ENCODE measurements around the gene CORIN. TPM values are rescaled to one million over a fixed set of nuclear protein-coding genes. Genes with fewer than 3 reads are reported as not detected.

CORIN gene
- total and polyA plus RNA-seq, 2 of the 4 experiments (the other 2 are of a cell fraction): 20.3 to 24.7 TPM

DNA sequence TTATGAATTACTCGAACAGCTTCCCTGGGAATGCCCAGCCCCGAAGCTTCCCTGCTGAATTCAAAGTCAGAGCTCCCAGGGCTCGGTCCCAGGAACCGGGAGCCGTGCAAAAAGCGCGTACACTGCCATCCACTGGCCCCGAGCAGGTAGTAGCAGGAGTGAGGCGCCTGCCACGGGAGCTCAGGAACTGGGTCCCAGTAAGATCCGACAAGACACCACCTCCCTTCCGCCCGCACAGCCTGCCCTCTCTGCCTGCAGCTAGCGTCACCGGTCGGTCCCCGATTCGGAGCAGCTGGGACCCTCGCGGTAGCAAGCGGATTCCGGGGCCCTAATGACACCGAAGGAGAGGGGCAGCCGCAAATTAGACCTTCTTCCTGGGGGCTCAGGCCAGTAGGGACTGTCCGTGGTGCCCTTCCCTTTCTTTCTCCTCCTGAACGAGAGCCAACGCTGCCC is 1.2 kb downstream of the CORIN start:
- Histone ChIP-seq H3K4me3 (ENCODE audit: insufficient read depth, low read depth, low read length) (peak overlapping the region; percentile 51), H2BK20ac (ENCODE audit: low read depth, low read length) (peak overlapping the region; percentile 20; the same call in 1 of the 2 replicates), H3K4me1 (ENCODE audit: control insufficient read depth, insufficient read depth, low read length) (peaks cover 12% of the 10 kb centered on the region), H3K9me1 (ENCODE audit: insufficient read depth, low read length) (peaks cover 3% of the 10 kb centered on the region; the same call in 1 of the 2 replicates), H2BK5ac (ENCODE audit: low read depth, low read length, poor library complexity, severe bottlenecking) (no peak overlapping the region), H2AFZ (replicated peaks; ENCODE audit: low read length, poor library complexity) (peak overlapping the region; percentile 95), H3K9me3 (ENCODE audit: control insufficient read depth, insufficient read depth, low read length) (no peaks in the 10 kb centered on the region), H3K79me1 (ENCODE audit: low read depth in 1 of 2, low read length in 2 of 2) (no peaks in the 10 kb centered on the region), H3K36me3 (ENCODE audit: control insufficient read depth, insufficient read depth, low read length) (no peaks in the 10 kb centered on the region), H4K5ac (ENCODE audit: low read depth, low read length) (peak overlapping the region; percentile 10), H3K14ac (replicated peaks; ENCODE audit: low read depth, low read length) (peak overlapping the region; percentile 54), H3K18ac (ENCODE audit: low read depth, low read length) (no peak overlapping the region; the same call in 1 of the 2 replicates), H4K91ac (ENCODE audit: insufficient read depth, low read depth, low read length) (peak overlapping the region; percentile 5; the same call in 1 of the 2 replicates), H3K4me2 (ENCODE audit: low read depth, low read length) (peak overlapping the region; percentile 75), H2BK120ac (ENCODE audit: low read depth, low read length) (peak overlapping the region; percentile 86), H4K20me1 (ENCODE audit: insufficient read depth, low read length) (no peaks in the 10 kb centered on the region), H3K27me3 (ENCODE audit: control insufficient read depth, insufficient read depth, low read length) (no peaks in the 10 kb centered on the region), H3K56ac (ENCODE audit: extremely low read depth, insufficient read depth, low read length) (peak overlapping the region; percentile 37; the same call in 1 of the 2 replicates), H3K23ac (ENCODE audit: low read depth, low read length) (peak overlapping the region; percentile 84), H2AK5ac (ENCODE audit: low read depth, low read length) (0 out of 2 replicates have a peak overlapping the region, but pooled peaks have one; percentile 4), H2BK15ac (ENCODE audit: low read depth, low read length) (no peak overlapping the region), H3K27ac (ENCODE audit: insufficient read depth, low read length) (peak overlapping the region; percentile 10; the same call in 1 of the 2 replicates), H4K8ac (ENCODE audit: low read depth in 2 of 2, low read length in 2 of 2) (peak overlapping the region; percentile 45 to 79; a peak in 3 of 4 replicates), H3K9ac (ENCODE audit: low read depth, low read length) (peak overlapping the region; percentile 54), H2AK9ac (replicated peaks; ENCODE audit: low read depth, low read length, poor library complexity) (peak overlapping the region; percentile 53), H3K4ac (ENCODE audit: low read depth, low read length) (peak overlapping the region; percentile 66)
- in situ Hi-C loops (cut with MboI; ENCODE audit: low sequenced_read_pairs) (loop anchor here (10.0 kb wide), 1 partner anchor 132 kb away; no protein-coding TSS in a partner anchor), dilution Hi-C loops (cut with HindIII; ENCODE audit: low sequenced_read_pairs, unreplicated experiment) (no loop called here), intact Hi-C loops (cut with micrococcal nuclease) (loop anchor here (1.0 to 5.0 kb wide), 4 partner anchors 76 to 167 kb away; partner anchors contain the start of gene NFXL1)
- no TSS peak for BruUV-seq (replicated peaks)
- 0% methylated on average over 9 of the region's 27 CpGs; no CpG with 5 or more reads in 1 of the 2 experiments for WGBS, 2 experiments (ENCODE audit: extremely low coverage in 2 of 2, insufficient read length in 1 of 2)
- ATAC-seq (ENCODE audit: low read depth) (peak; percentile 95), DNase-seq (peak; percentile 84)
- POLR2A ChIA-PET (ENCODE audit: unreplicated experiment): interaction anchor here (0.6 kb wide), 1 partner anchor 261 kb away, joined by 14 read pairs; no protein-coding TSS in a partner anchor
- CTCF ChIA-PET: interaction anchor here (0.6 to 1.8 kb wide), 28 partner anchors 9 to 168 kb away, joined by 3 to 20 read pairs (median 4); no protein-coding TSS in a partner anchor
- TF ChIP-seq NFE2L2 (IDR thresholded peaks at IDR 0.05; ENCODE audit: low read depth, low read length): no peak
- TF ChIP-seq RAD21 (IDR thresholded peaks at IDR 0.05; ENCODE audit: low read length): peak; percentile 81
- TF ChIP-seq SMC3 (IDR thresholded peaks at IDR 0.05; ENCODE audit: low read depth, low read length): peak; percentile 71
- TF ChIP-seq RFX5 (IDR thresholded peaks at IDR 0.05; ENCODE audit: low read depth, low read length): no peak
- TF ChIP-seq RCOR1 (IDR thresholded peaks at IDR 0.05; ENCODE audit: insufficient replicate concordance, low read length): no peak
- TF ChIP-seq, protein P1, sequence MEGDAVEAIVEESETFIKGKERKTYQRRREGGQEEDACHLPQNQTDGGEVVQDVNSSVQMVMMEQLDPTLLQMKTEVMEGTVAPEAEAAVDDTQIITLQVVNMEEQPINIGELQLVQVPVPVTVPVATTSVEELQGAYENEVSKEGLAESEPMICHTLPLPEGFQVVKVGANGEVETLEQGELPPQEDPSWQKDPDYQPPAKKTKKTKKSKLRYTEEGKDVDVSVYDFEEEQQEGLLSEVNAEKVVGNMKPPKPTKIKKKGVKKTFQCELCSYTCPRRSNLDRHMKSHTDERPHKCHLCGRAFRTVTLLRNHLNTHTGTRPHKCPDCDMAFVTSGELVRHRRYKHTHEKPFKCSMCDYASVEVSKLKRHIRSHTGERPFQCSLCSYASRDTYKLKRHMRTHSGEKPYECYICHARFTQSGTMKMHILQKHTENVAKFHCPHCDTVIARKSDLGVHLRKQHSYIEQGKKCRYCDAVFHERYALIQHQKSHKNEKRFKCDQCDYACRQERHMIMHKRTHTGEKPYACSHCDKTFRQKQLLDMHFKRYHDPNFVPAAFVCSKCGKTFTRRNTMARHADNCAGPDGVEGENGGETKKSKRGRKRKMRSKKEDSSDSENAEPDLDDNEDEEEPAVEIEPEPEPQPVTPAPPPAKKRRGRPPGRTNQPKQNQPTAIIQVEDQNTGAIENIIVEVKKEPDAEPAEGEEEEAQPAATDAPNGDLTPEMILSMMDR (conservative IDR thresholded peaks at IDR 0.05; ENCODE audit: low read depth, low read length): peak; percentile 87
